ENCODE measurements around the gene OR5K2.

Gene OR5K2

DNA sequence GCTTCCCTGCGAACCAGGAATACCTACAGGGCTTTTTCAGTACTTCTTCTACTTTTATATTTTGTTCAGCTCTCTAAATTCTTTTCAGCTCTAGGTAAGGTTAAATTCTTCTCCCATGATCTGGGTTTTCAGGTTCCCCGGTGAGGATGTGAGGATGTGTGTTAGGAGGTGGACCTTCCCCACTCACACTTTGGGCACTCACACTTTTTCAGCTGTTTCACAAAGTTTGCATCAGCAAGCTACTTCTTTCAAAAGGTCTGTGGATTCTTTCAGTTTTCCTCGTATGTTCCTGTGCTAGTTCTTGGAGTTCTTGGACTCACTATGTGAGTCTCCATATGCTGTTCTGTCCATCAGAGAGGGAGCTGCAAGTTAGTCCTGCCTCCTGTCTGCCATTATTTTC lies 13.9 kb upstream of the OR5K2 start:
- no peaks in the 10 kb centered on the region for H3K27me3 ChIP-seq (ENCODE audit: low read length)
- H3K9ac ChIP-seq (ENCODE audit: low read length) = no peak overlapping the region
- no peaks in the 10 kb centered on the region for H3K9me3 ChIP-seq (ENCODE audit: insufficient read depth, low read length)
- H3F3A ChIP-seq (ENCODE audit: insufficient read depth) = no peaks in the 10 kb centered on the region
- H3K4me2 ChIP-seq (ENCODE audit: low read depth, low read length, poor library complexity, severe bottlenecking) = no peak overlapping the region
- no peak overlapping the region for H2AFZ ChIP-seq (ENCODE audit: low read depth, low read length, severe bottlenecking)
- no peak overlapping the region for H3K27ac ChIP-seq (ENCODE audit: low read depth, low read length)
- no peaks in the 10 kb centered on the region for H3K79me2 ChIP-seq (ENCODE audit: insufficient read depth, low read length)
- no peaks in the 10 kb centered on the region for H4K20me1 ChIP-seq (ENCODE audit: low read depth, low read length)
- no peaks in the 10 kb centered on the region for H3K9me2 ChIP-seq (replicated peaks; ENCODE audit: insufficient read depth, low read length)
- no peak overlapping the region for H3K4me3 ChIP-seq (ENCODE audit: insufficient read depth, low read length, poor library complexity, severe bottlenecking)
- no peaks in the 10 kb centered on the region for H3K36me3 ChIP-seq (ENCODE audit: low read length)
- TF ChIP-seq EZH2phosphoT487 (conservative IDR thresholded peaks at IDR 0.05; ENCODE audit: low read length) = no peak
- TF ChIP-seq, protein P1, sequence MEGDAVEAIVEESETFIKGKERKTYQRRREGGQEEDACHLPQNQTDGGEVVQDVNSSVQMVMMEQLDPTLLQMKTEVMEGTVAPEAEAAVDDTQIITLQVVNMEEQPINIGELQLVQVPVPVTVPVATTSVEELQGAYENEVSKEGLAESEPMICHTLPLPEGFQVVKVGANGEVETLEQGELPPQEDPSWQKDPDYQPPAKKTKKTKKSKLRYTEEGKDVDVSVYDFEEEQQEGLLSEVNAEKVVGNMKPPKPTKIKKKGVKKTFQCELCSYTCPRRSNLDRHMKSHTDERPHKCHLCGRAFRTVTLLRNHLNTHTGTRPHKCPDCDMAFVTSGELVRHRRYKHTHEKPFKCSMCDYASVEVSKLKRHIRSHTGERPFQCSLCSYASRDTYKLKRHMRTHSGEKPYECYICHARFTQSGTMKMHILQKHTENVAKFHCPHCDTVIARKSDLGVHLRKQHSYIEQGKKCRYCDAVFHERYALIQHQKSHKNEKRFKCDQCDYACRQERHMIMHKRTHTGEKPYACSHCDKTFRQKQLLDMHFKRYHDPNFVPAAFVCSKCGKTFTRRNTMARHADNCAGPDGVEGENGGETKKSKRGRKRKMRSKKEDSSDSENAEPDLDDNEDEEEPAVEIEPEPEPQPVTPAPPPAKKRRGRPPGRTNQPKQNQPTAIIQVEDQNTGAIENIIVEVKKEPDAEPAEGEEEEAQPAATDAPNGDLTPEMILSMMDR (IDR thresholded peaks at IDR 0.05; ENCODE audit: insufficient read depth, low read length, poor library complexity, severe bottlenecking) = no peak

DNA sequence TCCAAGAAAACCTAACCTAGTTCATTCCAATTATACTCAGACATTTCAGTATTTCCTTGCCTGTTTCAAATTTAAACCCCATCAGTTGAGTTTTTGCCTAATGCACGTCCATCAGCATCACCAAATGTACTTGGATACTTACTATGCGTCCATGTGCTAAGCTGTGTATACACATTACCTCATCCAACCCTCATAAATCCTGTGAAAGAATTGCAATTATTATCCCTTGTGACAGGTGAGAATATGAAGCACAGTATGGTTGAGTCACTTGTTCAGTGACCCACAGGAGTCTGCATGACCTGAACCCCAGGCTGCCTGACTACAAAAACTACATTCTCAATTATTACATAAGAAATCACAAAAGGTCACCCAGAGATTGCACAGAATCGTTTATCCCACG lies 2.5 kb downstream of the OR5K2 start:
- no peaks in the 10 kb centered on the region for H3K9me3 ChIP-seq (ENCODE audit: insufficient read depth, low read length)
- H4K20me1 ChIP-seq (ENCODE audit: low read depth, low read length) = no peaks in the 10 kb centered on the region
- no peak overlapping the region for H2AFZ ChIP-seq (ENCODE audit: low read depth, low read length, severe bottlenecking)
- H3K4me2 ChIP-seq (ENCODE audit: low read depth, low read length, poor library complexity, severe bottlenecking) = no peak overlapping the region
- no peak overlapping the region for H3K4me3 ChIP-seq (ENCODE audit: insufficient read depth, low read length, poor library complexity, severe bottlenecking)
- no peaks in the 10 kb centered on the region for H3K36me3 ChIP-seq (ENCODE audit: low read length)
- H3K79me2 ChIP-seq (ENCODE audit: insufficient read depth, low read length) = no peaks in the 10 kb centered on the region
- no peaks in the 10 kb centered on the region for H3K9me2 ChIP-seq (replicated peaks; ENCODE audit: insufficient read depth, low read length)
- no peak overlapping the region for H3K9ac ChIP-seq (ENCODE audit: low read length)
- H3K27me3 ChIP-seq (ENCODE audit: low read length) = no peaks in the 10 kb centered on the region
- TF ChIP-seq, protein P1 (IDR thresholded peaks at IDR 0.05; ENCODE audit: insufficient read depth, low read length, poor library complexity, severe bottlenecking) = no peak
- TF ChIP-seq EZH2phosphoT487 (conservative IDR thresholded peaks at IDR 0.05; ENCODE audit: low read length) = no peak
- no peaks in the 10 kb centered on the region for H3F3A ChIP-seq (ENCODE audit: insufficient read depth)
- no peak overlapping the region for H3K27ac ChIP-seq (ENCODE audit: low read depth, low read length)

DNA sequence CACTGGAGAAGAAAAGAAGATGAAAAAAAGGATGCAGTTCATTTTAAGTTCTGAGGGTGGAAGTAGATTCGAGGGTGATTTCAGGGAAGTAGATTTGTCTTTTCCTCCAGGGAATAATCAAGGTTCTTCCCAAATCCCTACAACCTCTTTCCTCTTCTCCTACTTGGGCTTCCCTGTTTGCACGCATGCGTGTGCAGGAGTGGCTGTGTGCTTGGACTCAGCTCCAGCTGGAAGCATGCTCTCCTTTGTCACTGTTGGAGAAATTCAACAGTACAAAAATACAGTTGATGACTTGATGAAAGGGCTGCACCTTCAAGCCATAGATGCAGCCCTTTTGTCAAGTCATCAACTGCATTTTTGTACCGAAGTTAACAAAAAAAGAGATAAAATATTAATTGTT lies 3.8 kb downstream of the OR5K2 start:
- no peak overlapping the region for H3K4me2 ChIP-seq (ENCODE audit: low read depth, low read length, poor library complexity, severe bottlenecking)
- H3K9ac ChIP-seq (ENCODE audit: low read length) = no peak overlapping the region
- H3F3A ChIP-seq (ENCODE audit: insufficient read depth) = no peaks in the 10 kb centered on the region
- no peak for TF ChIP-seq EZH2phosphoT487 (conservative IDR thresholded peaks at IDR 0.05; ENCODE audit: low read length)
- TF ChIP-seq, protein P1 (IDR thresholded peaks at IDR 0.05; ENCODE audit: insufficient read depth, low read length, poor library complexity, severe bottlenecking) = no peak
- H4K20me1 ChIP-seq (ENCODE audit: low read depth, low read length) = no peaks in the 10 kb centered on the region
- no peak overlapping the region for H3K27ac ChIP-seq (ENCODE audit: low read depth, low read length)
- H2AFZ ChIP-seq (ENCODE audit: low read depth, low read length, severe bottlenecking) = no peak overlapping the region
- H3K9me3 ChIP-seq (ENCODE audit: insufficient read depth, low read length) = no peaks in the 10 kb centered on the region
- no peak overlapping the region for H3K4me3 ChIP-seq (ENCODE audit: insufficient read depth, low read length, poor library complexity, severe bottlenecking)
- no peaks in the 10 kb centered on the region for H3K9me2 ChIP-seq (replicated peaks; ENCODE audit: insufficient read depth, low read length)
- no peaks in the 10 kb centered on the region for H3K36me3 ChIP-seq (ENCODE audit: low read length)
- H3K27me3 ChIP-seq (ENCODE audit: low read length) = no peaks in the 10 kb centered on the region
- no peaks in the 10 kb centered on the region for H3K79me2 ChIP-seq (ENCODE audit: insufficient read depth, low read length)

All from SU-DHL-6 (cell line).